D721Med (cell line): ENCODE results near the gene ZSCAN9.

Experiments used
- DNase-seq: peaks from one replicate; pipeline ENCODE4 v3.0.0; 2011; ENCODE audit warnings: low spot score; ENCODE audit not compliant: insufficient read length
- FAIRE-seq: peaks from 2 replicates; lab custom pipeline; 2011; peaks lifted over from hg19 to GRCh38; lab: Jason Lieb, UNC
- CTCF ChIP-seq: IDR thresholded peaks from 2 replicates; pipeline ENCODE4 v1.5.1; 2012; ENCODE audit warnings: mild to moderate bottlenecking, control low read depth; ENCODE audit not compliant: insufficient read depth; ENCODE audit errors: missing control alignments

The ZSCAN9 gene

GRCh38 chr6:28225056-28225834 is at the start of gene ZSCAN9:
Gene ZSCAN9 (plus strand): TSS chr6:28225275. CDS start chr6:28227085, 1,810 bp downstream.
- no peak for TF ChIP-seq CTCF
- no peak for FAIRE-seq
- DNase-seq: no peak

DNA sequence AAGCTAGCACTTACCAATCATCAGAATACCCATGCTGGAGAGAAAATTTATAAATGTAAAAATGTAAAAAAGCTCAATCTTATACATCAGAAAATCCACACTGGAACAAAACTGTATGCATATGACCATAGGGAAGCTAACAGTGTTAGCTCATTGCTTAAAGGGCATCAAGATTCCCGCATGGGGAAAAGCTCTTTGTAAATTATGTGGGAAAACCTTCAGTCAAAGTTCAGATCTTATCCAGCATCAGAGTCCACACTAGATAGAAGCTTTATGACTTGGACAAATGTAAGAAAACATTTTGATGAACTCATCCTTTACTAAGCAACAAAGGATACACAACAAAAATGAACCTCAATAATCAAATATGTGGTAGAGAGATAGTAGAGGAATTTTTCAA is 48.7 kb upstream of the ZSCAN9 start:
- FAIRE-seq: no peak
- DNase-seq: no peak
- no peak for TF ChIP-seq CTCF

DNA sequence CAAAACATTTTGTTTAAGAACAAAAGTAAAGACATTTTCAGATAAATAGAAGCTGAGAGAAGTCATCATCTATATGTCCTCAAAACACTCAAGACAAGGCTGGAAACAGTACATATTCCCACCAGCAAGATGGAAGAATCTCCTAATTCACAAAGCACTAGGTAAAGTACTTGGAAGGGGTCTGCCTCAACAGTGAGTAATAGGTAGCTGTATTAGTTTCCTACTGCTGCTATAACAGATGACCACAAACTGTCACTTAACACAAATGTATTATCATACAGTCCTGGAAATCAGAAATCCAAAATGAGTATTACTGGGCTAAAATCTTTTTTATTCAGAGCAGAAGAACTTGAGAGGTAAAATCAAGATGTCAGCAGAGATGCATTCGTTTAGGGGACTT is 42.8 kb upstream of the ZSCAN9 start:
- no peak for DNase-seq
- TF ChIP-seq CTCF: no peak
- no peak for FAIRE-seq

DNA sequence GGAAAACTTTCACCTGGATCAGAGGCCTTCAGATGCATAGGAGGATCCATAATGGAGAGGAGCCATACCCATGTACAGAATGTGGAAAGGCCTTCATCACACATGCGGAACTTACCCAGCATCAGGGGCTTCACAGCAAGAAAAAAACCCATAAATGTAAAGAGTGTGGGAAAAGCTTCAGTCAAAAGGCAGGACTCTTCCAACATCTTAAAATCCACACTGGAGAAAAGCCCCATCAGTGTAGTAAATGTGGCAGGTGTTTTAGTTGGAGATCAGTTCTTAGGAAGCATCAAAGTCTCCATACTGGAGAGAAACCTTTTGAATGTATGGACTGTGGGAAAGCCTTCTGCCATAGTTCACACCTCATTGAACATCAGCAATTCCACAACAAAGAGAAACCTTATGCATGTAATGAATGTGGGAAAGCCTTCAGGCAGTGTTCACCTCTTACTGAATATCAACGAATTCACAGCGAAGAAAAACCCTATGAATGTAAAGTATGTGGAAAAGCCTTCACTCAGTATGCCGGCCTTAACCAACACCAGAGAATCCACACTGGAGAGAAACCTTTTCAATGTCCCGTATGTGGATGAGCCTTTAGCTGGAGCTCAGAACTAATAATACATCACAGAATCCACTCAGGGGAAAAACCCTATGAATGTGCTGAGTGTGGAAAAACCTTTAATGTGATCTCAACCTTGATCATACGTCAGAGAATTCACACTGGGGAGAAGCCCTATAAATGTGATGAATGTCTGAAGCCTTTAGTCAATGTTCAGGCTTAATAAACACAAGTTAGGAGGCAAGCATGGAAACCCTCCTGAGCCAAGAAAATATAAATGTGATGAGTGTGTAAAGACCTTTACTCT is 36.7 kb upstream of the ZSCAN9 start:
- no peak for DNase-seq
- no peak for TF ChIP-seq CTCF
- FAIRE-seq: no peak

GRCh38 chr6:28200020-28200419 is 25.1 kb upstream of the ZSCAN9 start:
- TF ChIP-seq CTCF: no peak
- FAIRE-seq (no peak), DNase-seq (no peak)

DNA sequence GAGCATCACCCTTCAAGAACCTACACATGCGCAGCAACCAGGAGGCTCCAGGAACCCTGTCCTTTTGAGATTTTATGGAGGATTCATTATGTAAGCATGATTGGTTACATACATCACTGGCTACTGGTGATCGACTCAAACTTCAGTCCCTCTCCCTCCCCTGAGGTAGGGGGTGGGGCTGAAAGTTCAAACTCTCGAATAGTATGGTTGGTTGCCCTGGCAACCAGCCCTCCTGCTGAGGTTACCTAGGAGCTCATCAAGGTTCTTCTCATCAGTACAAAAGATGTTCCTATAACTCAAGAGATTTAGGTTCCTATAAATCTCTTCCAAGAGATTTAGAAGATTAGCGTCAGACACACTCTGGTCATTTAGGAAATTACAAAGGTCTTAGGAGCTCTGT is 21.9 kb upstream of the ZSCAN9 start:
- no peak for TF ChIP-seq CTCF
- no peak for FAIRE-seq

More for the DNA sequence above, 21.9 kb upstream of the ZSCAN9 start:
- DNase-seq: no peak
